Osteoblast (primary cell): Measurements from ENCODE around the gene FAM193A. TPM values are rescaled to one million over a fixed set of nuclear protein-coding genes. Genes with fewer than 3 reads are reported as not detected.

Experiments
- DNase-seq: peaks from one replicate; pipeline ENCODE4 v3.0.0; 2011; ENCODE audit warnings: low spot score, mixed read lengths; ENCODE audit not compliant: insufficient read length; ENCODE audit errors: missing footprints
- H2AFZ ChIP-seq: 2 replicates; pipeline ENCODE4 v1.6.0; 2011; ENCODE audit warnings: mild to moderate bottlenecking, low read length
- H3K27ac ChIP-seq: 2 replicates; pipeline ENCODE4 v1.5.1; 2011; ENCODE audit warnings: mild to moderate bottlenecking, low read depth, low read length, moderate library complexity
- H3K27me3 ChIP-seq: 2 replicates; pipeline ENCODE4 v1.6.0; 2012; ENCODE audit warnings: mild to moderate bottlenecking, control low read depth, inconsistent platforms, low read length, moderate library complexity; ENCODE audit not compliant: insufficient read depth
- H3K36me3 ChIP-seq: 2 replicates; pipeline ENCODE4 v1.5.1; 2011; ENCODE audit warnings: mild to moderate bottlenecking, low read length, control low read depth, moderate library complexity; ENCODE audit not compliant: insufficient read depth
- H3K4me1 ChIP-seq: 2 replicates; pipeline ENCODE4 v1.5.1; 2011; ENCODE audit warnings: mild to moderate bottlenecking, low read length, control low read depth, moderate library complexity; ENCODE audit not compliant: insufficient read depth
- H3K4me2 ChIP-seq: 2 replicates; pipeline ENCODE4 v1.6.0; 2011; ENCODE audit warnings: mild to moderate bottlenecking, low read length; ENCODE audit not compliant: insufficient read depth
- H3K4me3 ChIP-seq: fragments of 200-600 bp; sonication (generic); 3 replicates; pipeline ENCODE4 v1.5.1; 2012; ENCODE audit warnings: mild to moderate bottlenecking, low read length, inconsistent platforms; ENCODE audit not compliant: insufficient read depth
- H3K79me2 ChIP-seq: 2 replicates; pipeline ENCODE4 v1.6.0; 2012; ENCODE audit warnings: mild to moderate bottlenecking, low read length, control low read depth, inconsistent platforms; ENCODE audit not compliant: insufficient read depth
- H3K9me3 ChIP-seq: 2 replicates; pipeline ENCODE4 v1.5.1; 2011; ENCODE audit warnings: low read depth, low read length, control low read depth
- H4K20me1 ChIP-seq: 2 replicates; pipeline ENCODE4 v1.6.0; 2012; ENCODE audit warnings: mild to moderate bottlenecking, low read length, control low read depth; ENCODE audit not compliant: insufficient read depth
- CTCF ChIP-seq: IDR thresholded peaks from 2 replicates; pipeline ENCODE4 v1.5.1; 2011; ENCODE audit warnings: mild to moderate bottlenecking, low read depth, low read length, moderate library complexity; ENCODE audit errors: extremely low read depth
- total RNA-seq: library from RNA; depleted of rRNA; stranded (reverse); fragments of >200 nt; gene quantifications from 2 replicates; pipeline ENCODE4 v1.2.3, GENCODE V29; 2012

Gene FAM193A
- total RNA-seq, 1 donor = 23.2 TPM

GRCh38 chr4:2649604-2650114 lies 113.2 kb downstream of the FAM193A start:
- Histone ChIP-seq H3K27me3 (no peaks in the 10 kb centered on the region), H2AFZ (no peak overlapping the region), H3K36me3 (peaks cover 58% of the 10 kb centered on the region), H4K20me1 (peaks cover 9% of the 10 kb centered on the region), H3K4me1 (no peaks in the 10 kb centered on the region), H3K9me3 (no peaks in the 10 kb centered on the region), H3K79me2 (peaks cover 9% of the 10 kb centered on the region), H3K27ac (no peak overlapping the region), H3K4me2 (no peak overlapping the region), H3K4me3 (no peak overlapping the region)
- DNase-seq = no peak
- TF ChIP-seq CTCF = no peak

- no peak overlapping the region for H3K4me2 ChIP-seq
- H3K9me3 ChIP-seq = no peaks in the 10 kb centered on the region
- H3K27me3 ChIP-seq = no peaks in the 10 kb centered on the region
- DNase-seq = no peak
- no peak overlapping the region for H2AFZ ChIP-seq
- H3K4me3 ChIP-seq = no peak overlapping the region
- H3K27ac ChIP-seq = no peak overlapping the region
- peaks cover 61% of the 10 kb centered on the region for H3K36me3 ChIP-seq
- H4K20me1 ChIP-seq = peaks cover 9% of the 10 kb centered on the region
- H3K4me1 ChIP-seq = no peaks in the 10 kb centered on the region
- no peak for TF ChIP-seq CTCF
- peaks cover 9% of the 10 kb centered on the region for H3K79me2 ChIP-seq
These were observed 113.8 kb downstream of the FAM193A start for GRCh38 chr4:2650276-2650675.

GRCh38 chr4:2651546-2651945 lies 115.1 kb downstream of the FAM193A start:
- no peaks in the 10 kb centered on the region for H3K9me3 ChIP-seq
- no peak for DNase-seq
- H3K27ac ChIP-seq = no peak overlapping the region
- peaks cover 9% of the 10 kb centered on the region for H4K20me1 ChIP-seq
- H3K4me3 ChIP-seq = no peak overlapping the region
- TF ChIP-seq CTCF = no peak
- peaks cover 57% of the 10 kb centered on the region for H3K36me3 ChIP-seq
- no peak overlapping the region for H2AFZ ChIP-seq
- no peaks in the 10 kb centered on the region for H3K4me1 ChIP-seq
- no peaks in the 10 kb centered on the region for H3K27me3 ChIP-seq
- peaks cover 9% of the 10 kb centered on the region for H3K79me2 ChIP-seq
- H3K4me2 ChIP-seq = no peak overlapping the region

- no peak for TF ChIP-seq CTCF
- Histone ChIP-seq H4K20me1 (peaks cover 9% of the 10 kb centered on the region), H3K27ac (no peak overlapping the region), H3K4me2 (no peak overlapping the region), H3K4me3 (no peak overlapping the region), H3K4me1 (no peaks in the 10 kb centered on the region), H3K79me2 (peaks cover 9% of the 10 kb centered on the region), H3K36me3 (peaks cover 53% of the 10 kb centered on the region), H3K9me3 (no peaks in the 10 kb centered on the region), H3K27me3 (no peaks in the 10 kb centered on the region), H2AFZ (no peak overlapping the region)
- no peak for DNase-seq
These were observed 115.6 kb downstream of the FAM193A start for GRCh38 chr4:2651998-2652397.
